Loucy (cell line): ENCODE data around the gene PDGFD.

Source experiments
- EZH2phosphoT487 ChIP-seq: fragments of 200-600 bp; IDR thresholded peaks from 2 replicates; pipeline ENCODE4 v1.6.1; 2018; ENCODE audit warnings: antibody characterized with exemption, mild to moderate bottlenecking, moderate library complexity, borderline replicate concordance
- TF ChIP-seq, protein P1 (sequence below): fragments of 200-600 bp; sonication (generic); conservative IDR thresholded peaks from 2 replicates; pipeline ENCODE4 v1.5.1; 2014; ENCODE audit warnings: mild to moderate bottlenecking, antibody characterized with exemption, low read length

DNA sequence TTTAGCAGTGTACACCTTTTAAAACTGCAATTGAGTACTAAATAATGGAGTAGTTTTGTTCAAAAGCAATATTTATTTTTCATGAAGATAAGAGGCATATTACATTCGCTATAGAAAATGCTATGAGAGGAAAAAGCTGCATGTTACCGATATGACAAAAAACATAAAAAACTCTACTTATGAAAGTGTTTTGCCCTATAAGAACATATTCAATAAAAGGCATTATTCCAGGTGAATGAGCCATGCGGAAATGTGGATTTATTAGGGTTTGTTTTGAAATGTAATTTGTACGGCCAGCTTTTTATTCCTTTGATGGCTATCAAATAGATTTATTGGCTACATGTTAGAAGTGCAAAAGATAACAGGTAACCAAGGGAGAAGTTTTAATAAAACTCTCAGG lies 256.8 kb downstream of the PDGFD start:
- TF ChIP-seq, protein P1, sequence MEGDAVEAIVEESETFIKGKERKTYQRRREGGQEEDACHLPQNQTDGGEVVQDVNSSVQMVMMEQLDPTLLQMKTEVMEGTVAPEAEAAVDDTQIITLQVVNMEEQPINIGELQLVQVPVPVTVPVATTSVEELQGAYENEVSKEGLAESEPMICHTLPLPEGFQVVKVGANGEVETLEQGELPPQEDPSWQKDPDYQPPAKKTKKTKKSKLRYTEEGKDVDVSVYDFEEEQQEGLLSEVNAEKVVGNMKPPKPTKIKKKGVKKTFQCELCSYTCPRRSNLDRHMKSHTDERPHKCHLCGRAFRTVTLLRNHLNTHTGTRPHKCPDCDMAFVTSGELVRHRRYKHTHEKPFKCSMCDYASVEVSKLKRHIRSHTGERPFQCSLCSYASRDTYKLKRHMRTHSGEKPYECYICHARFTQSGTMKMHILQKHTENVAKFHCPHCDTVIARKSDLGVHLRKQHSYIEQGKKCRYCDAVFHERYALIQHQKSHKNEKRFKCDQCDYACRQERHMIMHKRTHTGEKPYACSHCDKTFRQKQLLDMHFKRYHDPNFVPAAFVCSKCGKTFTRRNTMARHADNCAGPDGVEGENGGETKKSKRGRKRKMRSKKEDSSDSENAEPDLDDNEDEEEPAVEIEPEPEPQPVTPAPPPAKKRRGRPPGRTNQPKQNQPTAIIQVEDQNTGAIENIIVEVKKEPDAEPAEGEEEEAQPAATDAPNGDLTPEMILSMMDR: no peak
- TF ChIP-seq EZH2phosphoT487: no peak
